GM10248 (cell line): ENCODE measurements around the gene MPST.
"Not testable (repeated sequence)": the region's sequence is repeated elsewhere in the genome, so short reads cannot be mapped to it uniquely, and the experiment has no call there.

ENCODE experiments used
- CTCF ChIA-PET: fragments of 300-600 bp; sonication (Branson Sonifier 250); formaldehyde crosslinking; extraction: SDS; loops from one replicate; lab custom pipeline; 2021; ENCODE audit warnings: antibody characterized with exemption; lab: Yijun Ruan, JAX
- POLR2A ChIA-PET: fragments of 350-650 bp; sonication (Branson Sonifier 250); formaldehyde crosslinking; extraction: SDS; loops from one replicate; lab custom pipeline; 2020; ENCODE audit warnings: antibody characterized with exemption; lab: Yijun Ruan, JAX
- DNase-seq: peaks from one replicate; pipeline ENCODE4 v3.0.0; 2012; ENCODE audit errors: extremely low spot score
- TF ChIP-seq, protein P1 (sequence below): IDR thresholded peaks from 2 replicates; pipeline ENCODE4 v1.5.1; 2012; ENCODE audit warnings: mild to moderate bottlenecking, low read depth; ENCODE audit errors: extremely low read depth, missing control alignments, control extremely low read depth

MPST gene

DNA sequence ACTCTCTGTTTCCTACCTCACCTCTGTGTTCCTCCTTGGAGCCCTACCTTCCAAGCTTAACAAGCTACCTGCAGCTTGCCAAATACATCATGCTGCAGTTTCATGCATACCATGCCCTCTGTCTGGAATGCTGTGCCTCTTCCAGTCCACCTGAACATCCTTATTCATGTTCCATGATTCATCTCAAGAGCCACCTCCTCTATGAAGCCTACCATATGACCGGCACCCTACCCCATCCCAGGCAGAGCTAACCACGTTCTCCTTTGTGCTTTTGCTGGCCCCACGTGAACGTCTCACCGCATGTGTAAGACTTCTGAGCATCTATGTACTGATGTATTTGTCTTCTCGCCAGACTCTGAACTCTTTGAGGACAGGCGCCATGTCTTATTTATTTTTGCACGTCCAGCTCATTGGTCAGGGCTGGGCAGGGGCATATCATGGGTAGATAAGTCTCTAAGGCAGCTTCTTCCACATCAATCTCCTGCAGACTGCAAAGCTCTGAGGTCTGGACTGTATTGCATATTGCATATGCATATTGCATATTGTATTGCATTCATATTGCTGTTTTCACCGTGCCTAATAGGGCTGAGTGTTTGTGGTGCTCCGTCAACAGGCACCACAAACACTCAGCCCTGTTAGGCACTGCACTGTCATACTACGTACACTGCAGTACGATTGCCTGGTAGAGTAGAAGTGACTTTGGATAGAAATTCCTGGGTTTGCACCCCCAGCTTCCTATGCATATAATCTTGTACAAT is 31.3 kb upstream of the MPST start:
- no peak for DNase-seq
- ChIA-PET POLR2A (no interaction called here), CTCF (interaction anchor here (1.0 to 4.2 kb wide), 2 partner anchors 11 to 19 kb away, joined by 3 to 27 read pairs; a partner anchor contains a TSS)
- TF ChIP-seq, protein P1, sequence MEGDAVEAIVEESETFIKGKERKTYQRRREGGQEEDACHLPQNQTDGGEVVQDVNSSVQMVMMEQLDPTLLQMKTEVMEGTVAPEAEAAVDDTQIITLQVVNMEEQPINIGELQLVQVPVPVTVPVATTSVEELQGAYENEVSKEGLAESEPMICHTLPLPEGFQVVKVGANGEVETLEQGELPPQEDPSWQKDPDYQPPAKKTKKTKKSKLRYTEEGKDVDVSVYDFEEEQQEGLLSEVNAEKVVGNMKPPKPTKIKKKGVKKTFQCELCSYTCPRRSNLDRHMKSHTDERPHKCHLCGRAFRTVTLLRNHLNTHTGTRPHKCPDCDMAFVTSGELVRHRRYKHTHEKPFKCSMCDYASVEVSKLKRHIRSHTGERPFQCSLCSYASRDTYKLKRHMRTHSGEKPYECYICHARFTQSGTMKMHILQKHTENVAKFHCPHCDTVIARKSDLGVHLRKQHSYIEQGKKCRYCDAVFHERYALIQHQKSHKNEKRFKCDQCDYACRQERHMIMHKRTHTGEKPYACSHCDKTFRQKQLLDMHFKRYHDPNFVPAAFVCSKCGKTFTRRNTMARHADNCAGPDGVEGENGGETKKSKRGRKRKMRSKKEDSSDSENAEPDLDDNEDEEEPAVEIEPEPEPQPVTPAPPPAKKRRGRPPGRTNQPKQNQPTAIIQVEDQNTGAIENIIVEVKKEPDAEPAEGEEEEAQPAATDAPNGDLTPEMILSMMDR: no peak

DNA sequence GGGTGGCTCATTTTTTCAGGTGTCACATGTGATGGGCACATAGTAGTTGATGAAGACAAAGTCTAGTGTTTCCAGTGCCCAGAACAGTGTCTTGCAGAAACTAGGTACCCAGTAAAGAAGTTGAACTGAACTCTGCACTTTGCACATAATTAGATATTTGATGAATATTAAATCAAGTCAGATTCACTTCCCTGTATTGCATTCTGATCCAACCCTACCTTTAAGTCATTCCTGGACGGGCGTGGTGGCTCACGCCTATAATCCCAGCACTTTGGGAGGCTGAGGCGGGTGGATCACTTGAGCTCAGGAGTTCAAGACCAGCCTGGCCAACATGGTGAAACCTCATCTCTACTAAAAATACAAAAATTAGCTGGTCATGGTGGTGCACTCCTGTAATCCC is 30.5 kb upstream of the MPST start:
- DNase-seq, POLR2A ChIA-PET: not testable (repeated sequence)
- CTCF ChIA-PET: interaction anchor here (4.2 kb wide), 1 partner anchor 12 kb away, joined by 27 read pairs; no protein-coding TSS in a partner anchor

DNA sequence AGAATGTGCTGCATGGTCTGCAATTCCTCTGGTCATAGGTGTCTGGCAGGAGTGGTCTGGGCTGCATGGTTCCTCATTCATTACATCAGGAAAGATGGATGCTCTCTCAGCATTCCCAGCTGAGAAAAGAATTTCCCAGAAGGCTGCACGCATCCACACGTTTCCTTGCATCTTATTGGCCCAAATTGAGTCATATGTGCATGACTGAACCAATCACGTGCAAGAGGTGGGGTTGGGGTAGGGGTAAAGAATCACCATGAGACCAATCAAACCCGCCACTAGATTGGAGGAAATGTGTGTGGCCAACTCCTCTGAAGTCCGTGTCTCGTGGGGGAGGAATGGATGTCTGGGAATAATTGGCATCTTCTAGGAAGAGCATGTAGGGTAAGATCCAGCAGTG is 29.1 kb upstream of the MPST start:
- no peak for DNase-seq
- ChIA-PET POLR2A (interaction anchor here (0.6 kb wide), 1 partner anchor 7 kb away, joined by 3 read pairs; no protein-coding TSS in a partner anchor), CTCF (interaction anchor here (0.9 to 1.3 kb wide), 2 partner anchors 12 to 14 kb away, joined by 3 read pairs; no protein-coding TSS in a partner anchor)

DNA sequence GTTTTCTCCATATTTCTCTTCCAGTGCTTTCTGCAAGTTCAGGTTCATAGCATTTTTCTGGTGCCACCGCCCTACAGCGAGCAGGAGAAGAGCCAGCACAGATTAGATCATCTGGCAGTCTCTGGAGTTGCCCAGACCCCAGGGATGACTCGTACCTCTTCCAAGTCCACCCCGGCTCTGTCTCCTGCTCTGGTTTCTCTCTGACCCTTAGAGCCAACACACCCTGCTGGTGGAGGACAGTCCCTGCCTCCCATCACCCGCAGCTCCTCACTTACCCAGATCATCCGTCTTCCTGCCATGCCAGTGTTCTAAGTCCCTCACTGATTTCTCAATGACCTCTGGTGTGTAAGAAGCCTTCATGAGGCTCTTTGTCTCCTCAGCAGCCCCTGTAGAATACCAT is 28.3 kb upstream of the MPST start:
- ChIA-PET CTCF (interaction anchor here (0.9 to 1.3 kb wide), 2 partner anchors 13 kb away, joined by 3 read pairs; no protein-coding TSS in a partner anchor), POLR2A (interaction anchor here (0.6 kb wide), 1 partner anchor 8 kb away, joined by 3 read pairs; no protein-coding TSS in a partner anchor)
- DNase-seq: no peak
- TF ChIP-seq, protein P1: no peak

More for the DNA sequence above, 29.1 kb upstream of the MPST start:
- TF ChIP-seq, protein P1: no peak

DNA sequence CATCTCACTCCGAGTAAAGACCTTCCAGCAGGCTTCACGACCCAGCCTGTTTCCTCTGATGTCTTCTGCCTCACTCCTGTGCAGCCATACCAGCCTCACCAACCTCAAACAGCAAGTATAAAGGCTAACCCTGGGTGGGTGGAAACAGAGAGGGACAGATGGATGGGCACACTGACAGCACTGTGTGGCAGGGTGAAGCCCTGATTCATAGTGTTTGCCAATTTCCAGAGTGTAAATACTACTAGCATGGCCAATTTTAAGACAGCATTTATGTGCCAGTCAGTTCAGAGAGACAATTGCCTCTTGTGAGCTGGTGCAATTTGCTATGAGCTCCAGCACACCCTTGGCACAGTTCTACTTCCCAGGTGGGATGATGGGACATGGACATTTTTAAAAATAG is 21.8 kb upstream of the MPST start:
- DNase-seq: no peak
- TF ChIP-seq, protein P1: no peak
- POLR2A ChIA-PET: no interaction called here
- CTCF ChIA-PET: interaction anchor here (1.1 to 5.2 kb wide), 5 partner anchors 9 to 54 kb away, joined by 3 to 27 read pairs (median 3); no protein-coding TSS in a partner anchor

DNA sequence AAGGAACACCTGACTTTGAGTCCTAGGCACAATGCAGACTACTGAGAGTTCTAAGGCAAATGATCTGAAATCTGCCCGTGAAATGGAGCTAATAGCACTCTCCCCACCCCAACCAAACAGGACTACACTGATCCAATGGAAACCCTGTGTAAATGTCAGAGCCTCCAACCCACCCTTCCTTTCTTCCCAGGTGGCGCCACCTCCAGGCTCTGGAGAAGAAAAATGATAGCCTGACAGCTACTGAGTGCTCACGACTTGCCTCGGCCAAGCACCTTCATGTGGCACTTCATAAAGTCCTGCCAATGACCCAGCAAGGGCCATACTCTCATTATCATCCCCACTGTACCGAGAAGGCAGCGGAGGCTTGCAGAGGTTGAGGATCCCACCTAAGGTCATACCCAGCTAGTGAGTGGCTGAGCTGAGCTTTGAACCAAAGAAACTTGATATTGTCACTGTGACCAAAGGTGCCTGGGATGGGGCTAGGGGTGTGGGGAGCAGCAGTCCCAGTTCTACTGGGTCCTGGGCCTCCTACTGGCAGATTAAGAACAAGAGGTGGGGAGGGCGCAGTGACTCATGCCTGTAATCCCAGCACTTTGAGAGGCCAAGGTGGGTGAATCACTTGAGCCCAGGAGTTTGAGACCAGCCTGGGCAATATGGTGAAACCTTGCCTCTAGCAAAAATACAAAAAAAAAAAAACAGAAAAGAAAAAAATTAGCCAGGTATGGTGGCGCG is 20.8 kb upstream of the MPST start:
- ChIA-PET POLR2A (no interaction called here), CTCF (interaction anchor here (1.1 to 5.2 kb wide), 3 partner anchors 22 to 55 kb away, joined by 3 to 27 read pairs (median 3); no protein-coding TSS in a partner anchor)
- TF ChIP-seq, protein P1: peak; percentile 21
- DNase-seq: no peak
